IMR-90 (cell line): ENCODE measurements around the gene CIDEA. TPM values are rescaled to one million over a fixed set of nuclear protein-coding genes. Genes with fewer than 3 reads are reported as not detected.

Source experiments
- ATAC-seq: fragments of 200-7000 bp; cut with Tn5 transposase; 2 replicates; pipeline ENCODE4 v1.9.1; 2020; ENCODE audit warnings: low read depth, mild to moderate bottlenecking, moderate library complexity
- BruUV-seq: library from RNA; stranded (reverse); fragments of 400-500 nt; replicated peaks from 2 replicates; lab custom pipeline; 2021; lab: Mats Ljungman, UMichigan
- CTCF ChIA-PET: fragments of 300-600 bp; formaldehyde crosslinking; extraction: SDS; loops from one replicate; lab custom pipeline; 2021; ENCODE audit warnings: antibody characterized with exemption; lab: Yijun Ruan, JAX
- POLR2A ChIA-PET: fragments of 300-600 bp; sonication (Branson Sonifier 250); formaldehyde crosslinking; loops from one replicate; lab custom pipeline; 2022; ENCODE audit warnings: antibody characterized with exemption; ENCODE audit not compliant: unreplicated experiment; lab: Charles Lee
- DNase-seq: peaks from one replicate; pipeline ENCODE4 v3.0.0; 2013
- H2AFZ ChIP-seq: replicated peaks from 2 replicates; pipeline ENCODE3; 2013; ENCODE audit warnings: low read length, mild to moderate bottlenecking; ENCODE audit not compliant: poor library complexity
- H2AK5ac ChIP-seq: 2 replicates; pipeline ENCODE4 v1.6.1; 2013; ENCODE audit warnings: low read depth, low read length, inconsistent platforms
- H2AK9ac ChIP-seq: replicated peaks from 2 replicates; pipeline ENCODE3; 2013; ENCODE audit warnings: mild to moderate bottlenecking, low read depth, low read length, moderate library complexity; ENCODE audit not compliant: poor library complexity
- H2BK120ac ChIP-seq: 2 replicates; pipeline ENCODE4 v1.6.1; 2013; ENCODE audit warnings: low read depth, low read length, inconsistent platforms
- H2BK15ac ChIP-seq: 3 replicates; pipeline ENCODE4 v1.6.1; 2013; ENCODE audit warnings: low read depth, low read length, inconsistent platforms
- H2BK20ac ChIP-seq: 2 replicates; pipeline ENCODE4 v1.6.1; 2013; ENCODE audit warnings: low read depth, mild to moderate bottlenecking, inconsistent platforms, low read length, moderate library complexity
- H2BK5ac ChIP-seq: 2 replicates; pipeline ENCODE4 v1.6.1; 2013; ENCODE audit warnings: mild to moderate bottlenecking, low read depth, low read length, inconsistent platforms; ENCODE audit not compliant: poor library complexity, severe bottlenecking
- H3K14ac ChIP-seq: replicated peaks from 2 replicates; pipeline ENCODE4 v1.6.1; 2013; ENCODE audit warnings: low read depth, low read length, inconsistent platforms
- H3K18ac ChIP-seq: 2 replicates; pipeline ENCODE4 v1.6.1; 2013; ENCODE audit warnings: low read depth, low read length, control low read depth
- H3K23ac ChIP-seq: 2 replicates; pipeline ENCODE4 v1.6.1; 2013; ENCODE audit warnings: low read depth, low read length, inconsistent platforms
- H3K27ac ChIP-seq: 2 replicates; pipeline ENCODE4 v1.5.1; 2013; ENCODE audit warnings: mild to moderate bottlenecking, control low read depth, low read length; ENCODE audit not compliant: insufficient read depth
- H3K27me3 ChIP-seq: 2 replicates; pipeline ENCODE4 v1.6.1; 2013; ENCODE audit warnings: low read length; ENCODE audit not compliant: control insufficient read depth, insufficient read depth
- H3K36me3 ChIP-seq: 2 replicates; pipeline ENCODE4 v1.6.1; 2013; ENCODE audit warnings: low read length, mixed read lengths; ENCODE audit not compliant: control insufficient read depth, insufficient read depth
- H3K4ac ChIP-seq: 2 replicates; pipeline ENCODE4 v1.6.1; 2013; ENCODE audit warnings: low read depth, low read length, inconsistent platforms
- H3K4me1 ChIP-seq: 2 replicates; pipeline ENCODE4 v1.6.1; 2013; ENCODE audit warnings: low read length, mixed read lengths; ENCODE audit not compliant: control insufficient read depth, insufficient read depth
- H3K4me2 ChIP-seq: 2 replicates; pipeline ENCODE4 v1.6.1; 2013; ENCODE audit warnings: low read depth, mild to moderate bottlenecking, control low read depth, low read length, moderate library complexity
- H3K4me3 ChIP-seq: 2 replicates; pipeline ENCODE4 v1.5.1; 2013; ENCODE audit warnings: low read depth, mild to moderate bottlenecking, control low read depth, low read length, moderate library complexity; ENCODE audit not compliant: insufficient read depth
- H3K56ac ChIP-seq: 2 replicates; pipeline ENCODE4 v1.6.1; 2013; ENCODE audit warnings: low read length, inconsistent platforms; ENCODE audit not compliant: insufficient read depth; ENCODE audit errors: extremely low read depth
- H3K79me1 ChIP-seq, 2 experiments: 2 replicates each; pipeline ENCODE4 v1.6.1; 2013; ENCODE audit warnings: low read length in 2 of 2, inconsistent platforms in 1 of 2, low read depth in 1 of 2
- H3K9ac ChIP-seq: 2 replicates; pipeline ENCODE4 v1.6.1; 2013; ENCODE audit warnings: low read depth, low read length, control low read depth
- H3K9me1 ChIP-seq: 2 replicates; pipeline ENCODE4 v1.6.1; 2013; ENCODE audit warnings: low read length, inconsistent platforms; ENCODE audit not compliant: insufficient read depth
- H3K9me3 ChIP-seq: 2 replicates; pipeline ENCODE4 v1.6.1; 2013; ENCODE audit warnings: low read length; ENCODE audit not compliant: control insufficient read depth, insufficient read depth
- H4K20me1 ChIP-seq: 2 replicates; pipeline ENCODE4 v1.6.1; 2013; ENCODE audit warnings: low read length, inconsistent platforms; ENCODE audit not compliant: insufficient read depth
- H4K5ac ChIP-seq: 2 replicates; pipeline ENCODE4 v1.6.1; 2013; ENCODE audit warnings: mild to moderate bottlenecking, low read depth, low read length, control low read depth
- H4K8ac ChIP-seq, 2 experiments: 2 replicates each; pipeline ENCODE4 v1.6.1; 2013; ENCODE audit warnings: low read depth in 2 of 2, low read length in 2 of 2, control low read depth in 1 of 2, inconsistent platforms in 1 of 2
- H4K91ac ChIP-seq: 2 replicates; pipeline ENCODE4 v1.6.1; 2013; ENCODE audit warnings: low read depth, low read length, inconsistent platforms; ENCODE audit not compliant: insufficient read depth
- BHLHE40 ChIP-seq: fragments of 150-350 bp; IDR thresholded peaks from 2 replicates; pipeline ENCODE4 v1.6.1; 2016; ENCODE audit warnings: mild to moderate bottlenecking, low read depth, low read length
- CEBPB ChIP-seq: IDR thresholded peaks from 2 replicates; pipeline ENCODE4 v1.6.1; 2012; ENCODE audit warnings: low read depth, low read length, improper control_type of control experiment
- CHD1 ChIP-seq: IDR thresholded peaks from 2 replicates; pipeline ENCODE4 v1.6.1; 2012; ENCODE audit warnings: low read depth, low read length, improper control_type of control experiment
- FOS ChIP-seq: fragments of 150-350 bp; IDR thresholded peaks from 2 replicates; pipeline ENCODE4 v1.6.1; 2016; ENCODE audit warnings: low read depth, low read length
- MAFK ChIP-seq: IDR thresholded peaks from 2 replicates; pipeline ENCODE4 v1.6.1; 2012; ENCODE audit warnings: low read depth, low read length, improper control_type of control experiment
- MAZ ChIP-seq: IDR thresholded peaks from 2 replicates; pipeline ENCODE4 v1.6.1; 2012; ENCODE audit warnings: low read depth, mild to moderate bottlenecking, low read length, improper control_type of control experiment, moderate library complexity, borderline replicate concordance
- MXI1 ChIP-seq: IDR thresholded peaks from 2 replicates; pipeline ENCODE4 v1.6.1; 2012; ENCODE audit warnings: low read depth, mild to moderate bottlenecking, low read length, moderate library complexity, borderline replicate concordance
- NFE2L2 ChIP-seq: fragments of 150-350 bp; IDR thresholded peaks from 2 replicates; pipeline ENCODE4 v1.6.1; 2016; ENCODE audit warnings: low read depth, mild to moderate bottlenecking, low read length
- POLR2A ChIP-seq: IDR thresholded peaks from 2 replicates; pipeline ENCODE4 v1.6.1; 2012; ENCODE audit warnings: mild to moderate bottlenecking, low read depth, low read length
- RAD21 ChIP-seq: IDR thresholded peaks from 2 replicates; pipeline ENCODE4 v1.6.1; 2012; ENCODE audit warnings: low read length, improper control_type of control experiment
- RCOR1 ChIP-seq: IDR thresholded peaks from 2 replicates; pipeline ENCODE4 v1.6.1; 2012; ENCODE audit warnings: mild to moderate bottlenecking, low read length, improper control_type of control experiment; ENCODE audit not compliant: insufficient replicate concordance
- RFX5 ChIP-seq: IDR thresholded peaks from 2 replicates; pipeline ENCODE4 v1.8.0; 2012; ENCODE audit warnings: low read depth, mild to moderate bottlenecking, low read length, moderate library complexity
- SMC3 ChIP-seq: fragments of 150-350 bp; IDR thresholded peaks from 2 replicates; pipeline ENCODE4 v1.6.1; 2016; ENCODE audit warnings: low read depth, mild to moderate bottlenecking, antibody characterized with exemption, low read length, moderate library complexity
- WGBS, 2 experiments: methylation state at CpG; one replicate each; pipeline versions ENCODE4 v1.1.5 to v1.1.7; 2013; ENCODE audit warnings: missing lambda C conversion rate in 2 of 2; ENCODE audit not compliant: insufficient read length in 1 of 2; ENCODE audit errors: extremely low coverage in 2 of 2; 5-methylcytosine and 5-hydroxymethylcytosine counted together
- dilution Hi-C: fragments of 300-500 bp; cut with HindIII; formaldehyde crosslinking; loops from one replicate; pipeline ENCODE4 v1.14.3; 2018; ENCODE audit warnings: low sequenced_read_pairs; ENCODE audit not compliant: unreplicated experiment
- in situ Hi-C: fragments of 300-500 bp; cut with MboI; formaldehyde crosslinking; loops from 3 replicates; pipeline ENCODE4 v1.14.3; 2019; ENCODE audit warnings: low sequenced_read_pairs, inconsistent platforms, mixed read lengths
- intact Hi-C: fragments of 100-400 bp; cut with micrococcal nuclease; formaldehyde crosslinking; loops from 2 replicates; pipeline ENCODE4 v1.10.0; 2022
- polyA plus RNA-seq, 3 experiments: library from polyadenylated mRNA; depleted of rRNA; stranded (reverse); fragments of >200 nt; gene quantifications; 2 replicates each; pipeline ENCODE4 v1.2.3, GENCODE V29; 2012; ENCODE audit warnings: low replicate concordance in 1 of 3
- total RNA-seq: library from RNA; depleted of rRNA; stranded (reverse); fragments of >200 nt; gene quantifications from 2 replicates; pipeline ENCODE4 v1.2.3, GENCODE V29; 2012
- TF ChIP-seq, protein P1 (sequence below): fragments of 150-350 bp; IDR thresholded peaks from 2 replicates; pipeline ENCODE4 v1.6.1; 2017; ENCODE audit warnings: mild to moderate bottlenecking, antibody characterized with exemption, low read length, low read depth
- TF ChIP-seq, protein P2 (sequence below): fragments of 150-350 bp; IDR thresholded peaks from 2 replicates; pipeline ENCODE4 v1.6.1; 2016; ENCODE audit warnings: low read depth, mild to moderate bottlenecking, low read length, moderate library complexity, borderline replicate concordance
- TF ChIP-seq, protein P3 (sequence below): conservative IDR thresholded peaks from 2 replicates; pipeline ENCODE4 v1.5.1; 2012; ENCODE audit warnings: mild to moderate bottlenecking, low read depth, low read length, improper control_type of control experiment

CIDEA gene
- total and polyA plus RNA-seq, 2 of the 4 experiments (the other 2 are of a cell fraction): not detected

GRCh38 chr18:12257996-12258718 lies 4.0 kb downstream of the CIDEA start:
- Histone ChIP-seq H3K14ac (no peak overlapping the region), H2AK9ac (no peak overlapping the region), H3K4me2 (no peak overlapping the region), H3K56ac (no peak overlapping the region), H4K8ac (no peak overlapping the region), H3K23ac (no peak overlapping the region), H3K27me3 (peaks cover 67% of the 10 kb centered on the region), H2AK5ac (no peak overlapping the region), H2AFZ (no peak overlapping the region), H3K9me3 (no peaks in the 10 kb centered on the region), H2BK5ac (no peak overlapping the region), H3K18ac (no peak overlapping the region), H4K91ac (no peak overlapping the region), H3K4ac (no peak overlapping the region), H4K5ac (no peak overlapping the region), H2BK120ac (no peak overlapping the region), H3K9ac (no peak overlapping the region), H3K27ac (no peak overlapping the region), H3K4me3 (no peak overlapping the region), H3K4me1 (peaks cover 3% of the 10 kb centered on the region; the same call in 1 of the 2 replicates), H3K9me1 (peaks cover 10% of the 10 kb centered on the region; the same call in 1 of the 2 replicates), H2BK20ac (no peak overlapping the region), H2BK15ac (no peak overlapping the region), H3K79me1 (no peaks in the 10 kb centered on the region), H4K20me1 (no peaks in the 10 kb centered on the region), H3K36me3 (no peaks in the 10 kb centered on the region)
- in situ Hi-C loops (no loop called here), intact Hi-C loops (no loop called here), dilution Hi-C loops (no loop called here)
- no peak for ATAC-seq
- TF ChIP-seq RFX5 (no peak), RCOR1 (no peak), CHD1 (no peak), MAFK (no peak), MXI1 (no peak), RAD21 (no peak), FOS (no peak), BHLHE40 (no peak), POLR2A (no peak), MAZ (no peak), CEBPB (no peak), SMC3 (no peak), NFE2L2 (no peak)
- TF ChIP-seq, protein P1, sequence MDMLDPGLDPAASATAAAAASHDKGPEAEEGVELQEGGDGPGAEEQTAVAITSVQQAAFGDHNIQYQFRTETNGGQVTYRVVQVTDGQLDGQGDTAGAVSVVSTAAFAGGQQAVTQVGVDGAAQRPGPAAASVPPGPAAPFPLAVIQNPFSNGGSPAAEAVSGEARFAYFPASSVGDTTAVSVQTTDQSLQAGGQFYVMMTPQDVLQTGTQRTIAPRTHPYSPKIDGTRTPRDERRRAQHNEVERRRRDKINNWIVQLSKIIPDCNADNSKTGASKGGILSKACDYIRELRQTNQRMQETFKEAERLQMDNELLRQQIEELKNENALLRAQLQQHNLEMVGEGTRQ: no peak
- TF ChIP-seq, protein P2, sequence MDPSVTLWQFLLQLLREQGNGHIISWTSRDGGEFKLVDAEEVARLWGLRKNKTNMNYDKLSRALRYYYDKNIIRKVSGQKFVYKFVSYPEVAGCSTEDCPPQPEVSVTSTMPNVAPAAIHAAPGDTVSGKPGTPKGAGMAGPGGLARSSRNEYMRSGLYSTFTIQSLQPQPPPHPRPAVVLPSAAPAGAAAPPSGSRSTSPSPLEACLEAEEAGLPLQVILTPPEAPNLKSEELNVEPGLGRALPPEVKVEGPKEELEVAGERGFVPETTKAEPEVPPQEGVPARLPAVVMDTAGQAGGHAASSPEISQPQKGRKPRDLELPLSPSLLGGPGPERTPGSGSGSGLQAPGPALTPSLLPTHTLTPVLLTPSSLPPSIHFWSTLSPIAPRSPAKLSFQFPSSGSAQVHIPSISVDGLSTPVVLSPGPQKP: no peak
- TF ChIP-seq, protein P3, sequence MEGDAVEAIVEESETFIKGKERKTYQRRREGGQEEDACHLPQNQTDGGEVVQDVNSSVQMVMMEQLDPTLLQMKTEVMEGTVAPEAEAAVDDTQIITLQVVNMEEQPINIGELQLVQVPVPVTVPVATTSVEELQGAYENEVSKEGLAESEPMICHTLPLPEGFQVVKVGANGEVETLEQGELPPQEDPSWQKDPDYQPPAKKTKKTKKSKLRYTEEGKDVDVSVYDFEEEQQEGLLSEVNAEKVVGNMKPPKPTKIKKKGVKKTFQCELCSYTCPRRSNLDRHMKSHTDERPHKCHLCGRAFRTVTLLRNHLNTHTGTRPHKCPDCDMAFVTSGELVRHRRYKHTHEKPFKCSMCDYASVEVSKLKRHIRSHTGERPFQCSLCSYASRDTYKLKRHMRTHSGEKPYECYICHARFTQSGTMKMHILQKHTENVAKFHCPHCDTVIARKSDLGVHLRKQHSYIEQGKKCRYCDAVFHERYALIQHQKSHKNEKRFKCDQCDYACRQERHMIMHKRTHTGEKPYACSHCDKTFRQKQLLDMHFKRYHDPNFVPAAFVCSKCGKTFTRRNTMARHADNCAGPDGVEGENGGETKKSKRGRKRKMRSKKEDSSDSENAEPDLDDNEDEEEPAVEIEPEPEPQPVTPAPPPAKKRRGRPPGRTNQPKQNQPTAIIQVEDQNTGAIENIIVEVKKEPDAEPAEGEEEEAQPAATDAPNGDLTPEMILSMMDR: no peak
- no peak for DNase-seq
- CTCF ChIA-PET: no interaction called here
- POLR2A ChIA-PET: no interaction called here
- 83% methylated on average over 15 of the region's 21 CpGs; no CpG with 5 or more reads in 1 of the 2 experiments for WGBS, 2 experiments
- no TSS peak for BruUV-seq
